Endometrial microvascular endothelial cells (primary cell): ENCODE measurements around the gene VSTM2L. TPM values are rescaled to one million over a fixed set of nuclear protein-coding genes. Genes with fewer than 3 reads are reported as not detected.
"Not testable (repeated sequence)": the region's sequence is repeated elsewhere in the genome, so short reads cannot be mapped to it uniquely, and the experiment has no call there.

ENCODE experiments used
- in situ Hi-C: cut with HindIII; loops from 2 replicates; pipeline ENCODE4 v1.10.0; 2017; ENCODE audit warnings: low sequenced_read_pairs, low pct_unique_long_range_greater_than_20kb; ENCODE audit errors: inconsistent ontology term
- total RNA-seq: library from RNA; depleted of rRNA; stranded (reverse); fragments of >200 nt; gene quantifications from one replicate; pipeline ENCODE4 v1.2.3, GENCODE V29; 2015; ENCODE audit errors: inconsistent ontology term

The VSTM2L gene
- total RNA-seq, 1 donor from 2014 or later, result 0.09 TPM

- in situ Hi-C loops, result no loop called here
Observed at GRCh38 chr20:37943501-37944455, 40.9 kb downstream of the VSTM2L start.

- in situ Hi-C loops, result no loop called here
Observed at GRCh38 chr20:37944456-37944981, 41.6 kb downstream of the VSTM2L start.

GRCh38 chr20:37945091-37945547 lies 42.2 kb downstream of the VSTM2L start:
- in situ Hi-C loops, result no loop called here

- in situ Hi-C loops, result no loop called here
Observed at GRCh38 chr20:37946946-37947345, 44.0 kb downstream of the VSTM2L start.

- in situ Hi-C loops, result no loop called here
Observed at GRCh38 chr20:37947943-37948342, 45.0 kb downstream of the VSTM2L start.

- in situ Hi-C loops, result no loop called here
Observed at GRCh38 chr20:37948956-37949355, 46.0 kb downstream of the VSTM2L start.

GRCh38 chr20:37954190-37954589 lies 51.3 kb downstream of the VSTM2L start:
- in situ Hi-C loops, result no loop called here

GRCh38 chr20:37954626-37955025 lies 51.7 kb downstream of the VSTM2L start:
- in situ Hi-C loops, result no loop called here

- in situ Hi-C loops, result no loop called here
Observed at GRCh38 chr20:37955511-37955910, 52.6 kb downstream of the VSTM2L start.

- in situ Hi-C loops, result no loop called here
Observed at GRCh38 chr20:37956107-37956585, 53.2 kb downstream of the VSTM2L start.

- in situ Hi-C loops, result no loop called here
Observed at GRCh38 chr20:37958856-37959520, 56.1 kb downstream of the VSTM2L start.

- in situ Hi-C loops, result no loop called here
Observed at GRCh38 chr20:37961066-37961465, 58.1 kb downstream of the VSTM2L start.

- in situ Hi-C loops, result not testable (repeated sequence)
Observed at GRCh38 chr20:37963483-37963882, 60.6 kb downstream of the VSTM2L start.

GRCh38 chr20:37968841-37969401 lies 66.0 kb downstream of the VSTM2L start:
- in situ Hi-C loops, result no loop called here

GRCh38 chr20:37969949-37970855 lies 67.3 kb downstream of the VSTM2L start:
- in situ Hi-C loops, result no loop called here

GRCh38 chr20:37970856-37971245 lies 67.9 kb downstream of the VSTM2L start:
- in situ Hi-C loops, result no loop called here

- in situ Hi-C loops, result no loop called here
Observed at GRCh38 chr20:37971561-37972127, 68.7 kb downstream of the VSTM2L start.
